Fibroblast of lung (primary cell): ENCODE measurements around the gene SMIM34. TPM values are rescaled to one million over a fixed set of nuclear protein-coding genes. Genes with fewer than 3 reads are reported as not detected.
"Not testable (repeated sequence)": the region's sequence is repeated elsewhere in the genome, so short reads cannot be mapped to it uniquely, and the experiment has no call there.

Experiments used
- DNase-seq, 2 donors: peaks; one replicate each; pipeline versions ENCODE4 v3.0.0 to v3.0.0-alpha.2; 2010; ENCODE audit warnings: low read depth in 2 of 2
- H2AFZ ChIP-seq: 2 replicates; pipeline ENCODE4 v1.5.1; 2012; ENCODE audit warnings: low read length, control low read depth, inconsistent platforms
- H3K27ac ChIP-seq: 2 replicates; pipeline ENCODE4 v1.5.1; 2011; ENCODE audit warnings: low read length, control low read depth; ENCODE audit not compliant: insufficient read depth
- H3K27me3 ChIP-seq: 2 replicates; pipeline ENCODE4 v1.5.1; 2011; ENCODE audit warnings: mild to moderate bottlenecking, low read length; ENCODE audit not compliant: control insufficient read depth, insufficient read depth
- H3K36me3 ChIP-seq: 2 replicates; pipeline ENCODE4 v1.5.1; 2011; ENCODE audit warnings: low read length; ENCODE audit not compliant: control insufficient read depth, insufficient read depth
- H3K4me1 ChIP-seq: 2 replicates; pipeline ENCODE4 v1.5.1; 2011; ENCODE audit warnings: low read length; ENCODE audit not compliant: control insufficient read depth, insufficient read depth; ENCODE audit errors: extremely low read depth
- H3K4me2 ChIP-seq: 2 replicates; pipeline ENCODE4 v1.5.1; 2011; ENCODE audit warnings: low read length, control low read depth; ENCODE audit not compliant: insufficient read depth; ENCODE audit errors: extremely low read depth
- H3K4me3 ChIP-seq, 4 experiments: fragments of 200-600 bp in 1 of 4; sonication (generic) in 1 of 4; replicated peaks in 1 of 4; 2 replicates each; pipeline ENCODE4 v1.5.1; 2011 to 2016; ENCODE audit warnings: low read length in 4 of 4, low read depth in 3 of 4, mild to moderate bottlenecking in 3 of 4, control low read depth in 2 of 4, inconsistent platforms in 1 of 4, mixed read lengths in 1 of 4; ENCODE audit not compliant: insufficient read depth in 1 of 4; ENCODE audit errors: control extremely low read depth in 1 of 4
- H3K79me2 ChIP-seq: 2 replicates; pipeline ENCODE4 v1.5.1; 2012; ENCODE audit warnings: mild to moderate bottlenecking, low read length, inconsistent platforms; ENCODE audit not compliant: control insufficient read depth, insufficient read depth
- H3K9ac ChIP-seq: 2 replicates; pipeline ENCODE4 v1.5.1; 2011; ENCODE audit warnings: mild to moderate bottlenecking, low read length, control low read depth; ENCODE audit not compliant: insufficient read depth
- H3K9me3 ChIP-seq: 2 replicates; pipeline ENCODE4 v1.5.1; 2012; ENCODE audit warnings: low read depth, low read length; ENCODE audit not compliant: control insufficient read depth, insufficient read depth
- H4K20me1 ChIP-seq: 2 replicates; pipeline ENCODE4 v1.5.1; 2011; ENCODE audit warnings: low read length; ENCODE audit not compliant: control insufficient read depth, insufficient read depth; ENCODE audit errors: extremely low read depth
- EZH2 ChIP-seq: IDR thresholded peaks from 2 replicates; pipeline ENCODE4 v1.5.1; 2012; ENCODE audit warnings: low read length, control low read depth, mild to moderate bottlenecking; ENCODE audit errors: missing control alignments
- polyA plus RNA-seq, 2 donors: library from polyadenylated mRNA; depleted of rRNA in 1 of 2; stranded (reverse) in 1 of 2; unstranded in 1 of 2; fragments of >200 nt; gene quantifications; 2 replicates each; pipeline ENCODE4 v1.2.1, GENCODE V29; 2011 to 2012; ENCODE audit warnings: missing spikeins in 1 of 2
- total RNA-seq: library from RNA; depleted of rRNA; stranded (reverse); fragments of >200 nt; gene quantifications from 2 replicates; pipeline ENCODE4 v1.2.1, GENCODE V29; 2014
- TF ChIP-seq, protein P1 (sequence below), 2 donors: IDR thresholded peaks in 1 of 2; conservative IDR thresholded peaks in 1 of 2; 1 replicate in 1 of 2; 2 replicates in 1 of 2; pipeline ENCODE4 v1.5.1; 2011 to 2012; ENCODE audit warnings: low read length in 2 of 2, control low read depth in 1 of 2, inconsistent platforms in 1 of 2, low read depth in 1 of 2, mild to moderate bottlenecking in 1 of 2

SMIM34 gene
- total and polyA plus RNA-seq, 2 donors (not counting 1 experiment from before 2014, with no cell fraction given), result not detected

DNA sequence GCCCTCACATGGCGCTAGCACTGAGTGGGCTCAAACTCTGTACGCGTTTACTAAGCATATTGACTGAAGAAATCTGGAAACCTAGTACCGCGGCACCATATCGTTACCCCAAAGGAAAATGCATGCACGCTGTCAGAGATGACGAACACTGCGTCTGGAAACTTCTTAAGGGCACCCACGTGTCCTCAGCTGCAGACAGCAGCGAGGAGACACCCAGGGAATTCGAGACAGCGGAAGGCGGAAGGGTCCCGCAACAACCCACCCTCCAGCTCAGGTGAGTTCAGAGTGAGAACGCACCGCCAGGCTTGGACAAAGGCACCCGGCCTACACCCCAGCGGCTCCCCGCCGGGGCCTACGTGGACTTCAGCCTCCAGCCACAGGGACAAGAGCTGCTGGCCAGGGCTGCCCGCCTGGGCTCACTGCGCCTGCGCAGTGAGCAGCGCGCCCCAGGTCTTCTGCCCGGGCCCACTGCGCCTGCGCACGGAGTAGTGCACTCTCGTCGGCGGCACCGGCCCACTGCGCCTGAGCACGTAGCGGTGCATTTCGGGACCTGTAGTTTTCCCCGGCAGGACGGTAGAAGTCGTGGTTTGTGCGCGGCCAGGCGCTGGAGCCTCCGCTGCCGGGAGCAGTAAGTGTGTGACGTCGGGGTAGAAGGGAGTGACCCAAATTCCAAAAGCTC is 48.7 kb downstream of the SMIM34 start, which contains the start of gene SMIM11:
Gene SMIM11, plus strand, starts transcription at position 568 of the 679 bp plus-strand sequence. CDS start 3,998 bp downstream, outside the sequence.
- H2AFZ ChIP-seq, H4K20me1 ChIP-seq, H3K4me3 ChIP-seq, H3K27me3 ChIP-seq, DNase-seq, H3K4me1 ChIP-seq, H3K9me3 ChIP-seq, H3K79me2 ChIP-seq, H3K9ac ChIP-seq, H3K27ac ChIP-seq, H3K36me3 ChIP-seq, H3K4me2 ChIP-seq: not testable (repeated sequence)

DNA sequence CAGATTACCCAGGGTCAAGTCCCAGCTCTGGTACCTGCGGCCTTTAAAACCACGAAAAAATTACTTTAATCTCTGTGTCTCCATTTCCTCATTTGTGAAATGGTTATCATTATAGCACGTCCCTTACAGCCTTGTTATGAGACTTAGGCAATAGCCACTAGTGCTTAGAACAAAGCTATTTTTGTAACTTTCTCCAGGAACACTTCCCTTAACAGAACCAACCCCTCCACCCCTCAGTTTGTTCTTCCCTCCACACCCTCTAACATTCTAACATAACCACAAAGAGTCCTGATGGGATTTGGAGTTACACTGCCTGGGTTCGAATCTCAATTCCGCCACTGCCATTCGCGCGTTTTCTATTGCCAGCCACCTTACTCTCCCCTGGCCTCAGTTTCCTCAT is 49.3 kb downstream of the SMIM34 start:
- not testable (repeated sequence) for H3K4me3 ChIP-seq, H3K9me3 ChIP-seq, H3K79me2 ChIP-seq, H4K20me1 ChIP-seq, H3K36me3 ChIP-seq, H3K4me2 ChIP-seq, H3K27me3 ChIP-seq, DNase-seq, H3K4me1 ChIP-seq, H3K27ac ChIP-seq, H2AFZ ChIP-seq, H3K9ac ChIP-seq

DNA sequence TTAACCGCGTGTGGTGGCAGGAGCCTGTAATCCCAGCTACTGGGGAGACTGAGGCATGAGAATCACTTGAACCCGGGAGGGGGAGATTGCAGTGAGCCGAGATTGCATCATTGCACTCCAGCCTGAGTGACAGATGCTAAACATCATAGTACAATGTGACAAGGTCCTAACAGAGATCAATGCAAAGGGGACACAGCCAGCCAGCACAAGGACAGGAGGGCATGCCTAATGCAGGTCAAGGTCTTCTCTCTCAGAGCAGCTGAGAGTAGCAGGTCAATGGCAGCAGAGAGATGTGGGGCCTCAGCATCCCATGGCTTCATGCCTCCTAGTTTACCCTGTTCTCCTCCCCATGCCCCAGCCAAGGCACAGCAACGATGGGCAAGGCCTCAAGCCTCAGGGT is 51.4 kb downstream of the SMIM34 start:
- no peak overlapping the region for H3K27ac ChIP-seq
- TF ChIP-seq EZH2, result no peak
- TF ChIP-seq, protein P1, sequence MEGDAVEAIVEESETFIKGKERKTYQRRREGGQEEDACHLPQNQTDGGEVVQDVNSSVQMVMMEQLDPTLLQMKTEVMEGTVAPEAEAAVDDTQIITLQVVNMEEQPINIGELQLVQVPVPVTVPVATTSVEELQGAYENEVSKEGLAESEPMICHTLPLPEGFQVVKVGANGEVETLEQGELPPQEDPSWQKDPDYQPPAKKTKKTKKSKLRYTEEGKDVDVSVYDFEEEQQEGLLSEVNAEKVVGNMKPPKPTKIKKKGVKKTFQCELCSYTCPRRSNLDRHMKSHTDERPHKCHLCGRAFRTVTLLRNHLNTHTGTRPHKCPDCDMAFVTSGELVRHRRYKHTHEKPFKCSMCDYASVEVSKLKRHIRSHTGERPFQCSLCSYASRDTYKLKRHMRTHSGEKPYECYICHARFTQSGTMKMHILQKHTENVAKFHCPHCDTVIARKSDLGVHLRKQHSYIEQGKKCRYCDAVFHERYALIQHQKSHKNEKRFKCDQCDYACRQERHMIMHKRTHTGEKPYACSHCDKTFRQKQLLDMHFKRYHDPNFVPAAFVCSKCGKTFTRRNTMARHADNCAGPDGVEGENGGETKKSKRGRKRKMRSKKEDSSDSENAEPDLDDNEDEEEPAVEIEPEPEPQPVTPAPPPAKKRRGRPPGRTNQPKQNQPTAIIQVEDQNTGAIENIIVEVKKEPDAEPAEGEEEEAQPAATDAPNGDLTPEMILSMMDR (conservative IDR thresholded peaks at IDR 0.05 in 1 of 2, IDR thresholded peaks at IDR 0.05 in 1 of 2; ENCODE audit: low read depth in 1 of 2, low read length in 2 of 2), result no peak
- no peaks in the 10 kb centered on the region for H3K79me2 ChIP-seq
- no peaks in the 10 kb centered on the region for H3K4me1 ChIP-seq
- no peak overlapping the region for H3K4me3 ChIP-seq
- no peaks in the 10 kb centered on the region for H3K9me3 ChIP-seq
- no peaks in the 10 kb centered on the region for H3K27me3 ChIP-seq
- DNase-seq, result no peak
- no peak overlapping the region for H3K9ac ChIP-seq
- no peak overlapping the region for H3K4me2 ChIP-seq
- H4K20me1 ChIP-seq, result no peaks in the 10 kb centered on the region
- no peaks in the 10 kb centered on the region for H3K36me3 ChIP-seq
- no peak overlapping the region for H2AFZ ChIP-seq

DNA sequence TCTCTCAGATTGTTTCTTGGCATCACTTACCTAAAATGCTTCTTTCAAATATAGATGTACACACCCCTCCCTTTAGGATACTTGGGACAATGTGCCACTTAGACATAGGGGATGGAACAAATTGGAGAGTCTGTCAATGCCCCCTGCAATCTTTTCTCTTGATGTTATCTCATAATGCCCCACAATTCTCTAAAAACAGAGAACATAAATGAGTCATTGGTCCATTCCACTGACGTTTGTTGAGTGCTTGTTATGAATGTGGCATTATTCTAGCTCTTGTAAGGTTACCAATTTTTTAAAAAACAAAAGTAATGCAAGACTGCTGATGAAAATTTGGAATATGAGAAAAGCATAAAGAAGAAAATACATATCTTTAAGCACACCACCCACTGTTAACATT is 54.0 kb downstream of the SMIM34 start:
- TF ChIP-seq, protein P1 (conservative IDR thresholded peaks at IDR 0.05 in 1 of 2, IDR thresholded peaks at IDR 0.05 in 1 of 2; ENCODE audit: low read depth in 1 of 2, low read length in 2 of 2), result no peak
- no peak for TF ChIP-seq EZH2
- H4K20me1 ChIP-seq, result no peaks in the 10 kb centered on the region
- no peak overlapping the region for H3K27ac ChIP-seq
- H3K9ac ChIP-seq, result no peak overlapping the region
- no peaks in the 10 kb centered on the region for H3K9me3 ChIP-seq
- H3K36me3 ChIP-seq, result no peaks in the 10 kb centered on the region
- H3K4me3 ChIP-seq, result no peak overlapping the region
- DNase-seq, result no peak
- H3K79me2 ChIP-seq, result no peaks in the 10 kb centered on the region
- H3K4me2 ChIP-seq, result no peak overlapping the region
- H2AFZ ChIP-seq, result no peak overlapping the region
- no peaks in the 10 kb centered on the region for H3K4me1 ChIP-seq
- H3K27me3 ChIP-seq, result no peaks in the 10 kb centered on the region
